ENCODE results near the gene NAV1. TPM values are rescaled to one million over a fixed set of nuclear protein-coding genes. Genes with fewer than 3 reads are reported as not detected.
"Not testable (repeated sequence)": the region's sequence is repeated elsewhere in the genome, so short reads cannot be mapped to it uniquely, and the experiment has no call there.

Gene NAV1
- total RNA-seq, 1 donor from 2014 or later = 33.8 TPM

DNA sequence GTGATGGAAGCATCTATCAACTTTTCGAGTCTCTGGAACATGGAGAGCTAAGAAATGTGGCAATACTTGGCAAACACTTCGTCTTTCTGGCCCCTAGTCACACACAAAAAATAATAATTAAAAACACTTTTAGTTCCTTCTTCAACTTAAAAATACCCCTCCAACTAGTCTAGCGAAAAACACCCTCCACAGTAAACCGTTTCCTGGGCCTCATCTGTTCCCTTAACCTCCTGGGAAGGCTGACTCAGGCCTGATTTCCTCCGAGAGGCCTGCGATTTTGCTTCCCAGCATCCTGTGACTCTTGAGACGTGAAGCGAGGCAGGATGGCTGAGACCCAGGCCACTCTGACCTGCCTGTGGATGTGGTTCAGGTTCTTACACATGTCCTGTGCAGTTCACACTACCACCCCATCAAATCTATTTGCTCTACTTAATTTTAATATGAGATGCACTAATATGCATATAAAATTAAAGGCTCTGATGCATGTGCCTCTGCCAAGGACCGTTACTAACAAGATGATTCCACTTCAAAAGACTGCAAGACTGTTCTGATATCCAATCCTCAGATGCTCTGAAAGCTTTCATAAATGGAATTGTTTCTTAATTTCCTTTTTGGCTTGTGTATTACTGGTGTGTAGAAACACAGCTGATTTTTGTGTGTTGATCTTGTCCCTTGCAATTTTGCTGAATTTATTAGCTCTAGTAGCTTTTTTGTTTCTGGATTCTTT, 3.5 kb downstream of the NAV1 start:
- no peak for DNase-seq (ENCODE audit: low spot score in 2 of 2)
- FAIRE-seq = no peak

GRCh38 chr1:201543871-201544642, 5.1 kb downstream of the NAV1 start:
- no peak for FAIRE-seq
- DNase-seq (ENCODE audit: low spot score in 2 of 2) = no peak

DNA sequence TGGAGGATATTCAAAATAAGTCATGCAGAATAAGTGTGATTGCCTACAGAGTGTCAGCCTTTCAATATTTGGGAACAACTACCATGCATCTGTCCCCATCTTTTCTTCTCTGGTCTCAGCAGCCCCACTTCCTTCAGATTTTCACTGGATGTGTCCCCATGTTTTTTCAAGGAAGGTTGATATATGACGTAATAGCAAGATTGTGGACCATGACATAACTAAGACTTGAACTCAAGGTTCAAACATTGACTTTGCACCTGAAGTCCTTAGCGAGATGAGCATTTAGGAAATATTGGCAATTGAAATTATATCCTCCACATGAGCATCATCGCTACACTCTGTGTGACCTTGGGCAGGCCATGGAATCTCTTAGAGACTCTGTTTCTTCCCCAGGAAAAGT, 5.8 kb downstream of the NAV1 start:
- DNase-seq (ENCODE audit: low spot score in 2 of 2) (no peak), FAIRE-seq (no peak)

DNA sequence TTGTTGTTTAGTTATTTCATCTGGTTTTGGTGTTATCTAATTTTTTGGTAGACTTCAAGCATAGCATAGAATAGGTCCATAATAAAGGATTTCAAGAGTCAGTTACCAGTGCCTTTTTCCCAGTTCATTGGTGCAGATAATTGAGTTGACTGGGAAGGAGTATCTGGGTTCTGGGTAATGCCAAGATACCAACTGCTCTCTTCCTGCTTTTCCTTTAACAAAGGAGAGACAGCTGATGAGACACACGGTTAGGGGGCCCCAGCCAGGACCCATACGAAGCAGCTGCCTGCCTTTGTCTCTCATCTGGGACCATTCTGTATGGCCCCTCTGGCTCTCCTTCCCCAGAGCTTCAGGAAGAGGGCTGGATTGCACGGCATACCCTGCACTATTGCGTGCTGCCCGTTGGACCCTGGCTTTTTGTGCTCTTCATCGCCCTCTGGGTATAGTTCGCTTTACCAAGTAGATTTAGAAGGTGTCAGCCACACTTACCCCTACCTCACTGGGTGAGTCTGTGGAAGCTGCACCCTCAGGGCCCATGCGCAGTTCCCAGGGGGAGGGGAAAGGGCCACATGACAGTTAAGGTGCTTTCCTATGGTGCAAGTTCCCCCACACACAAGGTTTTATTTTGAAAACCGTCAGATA, 7.0 kb downstream of the NAV1 start:
- no peak for FAIRE-seq

DNA sequence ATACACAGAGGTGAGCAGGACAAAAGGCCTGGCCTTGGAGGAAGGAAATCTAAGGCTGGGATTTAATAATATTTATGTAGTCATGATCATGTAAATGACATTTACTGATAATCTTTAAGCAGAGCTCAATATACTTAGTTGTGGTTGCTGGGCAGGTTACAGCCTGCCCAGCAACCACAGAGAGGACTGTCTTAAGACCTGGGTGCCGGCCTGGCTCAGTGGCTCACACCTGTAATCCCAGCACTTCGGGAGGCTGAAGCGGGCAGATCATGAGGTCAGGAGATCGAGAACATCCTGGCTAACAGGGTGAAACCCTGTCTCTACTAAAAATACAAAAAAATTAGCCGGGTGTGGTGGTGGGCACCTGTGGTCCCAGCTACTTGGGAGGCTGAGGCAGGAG, 10.6 kb downstream of the NAV1 start:
- DNase-seq (ENCODE audit: low spot score in 2 of 2); FAIRE-seq: not testable (repeated sequence)

More for the DNA sequence above, 7.0 kb downstream of the NAV1 start:
- DNase-seq (ENCODE audit: low spot score in 2 of 2) = no peak

- FAIRE-seq (no peak), DNase-seq (ENCODE audit: low spot score in 2 of 2) (no peak)
Observed at GRCh38 chr1:201551096-201551495, 12.2 kb downstream of the NAV1 start.

DNA sequence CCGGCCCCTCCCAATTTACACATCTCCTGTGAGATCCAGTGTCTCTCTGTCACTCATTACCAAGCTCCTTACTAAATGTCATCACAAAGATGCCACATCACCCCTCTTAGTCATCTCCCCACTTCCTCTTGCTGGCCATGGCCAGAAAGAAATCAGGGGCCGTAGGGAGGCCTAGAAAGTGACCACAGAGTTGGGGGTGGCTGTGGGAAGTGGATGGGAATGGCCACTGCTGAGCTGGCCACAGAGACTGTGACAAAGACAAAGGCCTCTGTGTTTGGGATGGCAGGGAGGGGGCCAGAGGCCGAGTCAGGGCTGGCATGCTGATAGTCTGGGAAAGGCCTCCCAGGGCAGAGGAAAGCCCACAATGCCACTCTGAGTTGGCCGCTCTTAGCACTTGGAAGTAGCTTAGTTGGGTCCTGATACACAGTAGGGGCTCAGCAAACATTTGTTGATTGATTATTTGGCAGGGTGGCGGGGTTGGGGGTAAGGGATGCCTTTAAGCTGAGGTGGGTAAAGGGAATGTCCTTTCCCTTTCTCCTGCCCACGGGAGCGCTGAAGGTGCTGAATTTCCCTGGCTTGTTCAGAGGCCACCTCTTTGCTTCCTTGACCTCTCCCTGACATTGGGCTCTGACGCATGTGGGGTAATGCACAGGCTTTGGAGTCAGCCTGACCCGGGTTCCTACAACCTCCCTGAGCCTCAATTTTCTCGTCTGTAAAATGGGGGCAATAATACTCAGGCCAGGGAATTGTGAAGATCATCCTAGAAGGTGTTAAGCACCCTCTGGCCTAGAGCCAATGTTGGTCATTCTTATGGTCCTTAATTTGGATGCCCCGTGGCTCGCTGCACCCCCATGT, 13.2 kb downstream of the NAV1 start:
- FAIRE-seq (no peak), DNase-seq (ENCODE audit: low spot score in 2 of 2) (peak; percentile 48 to 62)

- DNase-seq (ENCODE audit: low spot score in 2 of 2) (no peak), FAIRE-seq (no peak)
Observed at GRCh38 chr1:201552941-201553351, 14.0 kb downstream of the NAV1 start.

- no peak for DNase-seq (ENCODE audit: low spot score in 2 of 2)
Observed at GRCh38 chr1:201553496-201554189, 14.7 kb downstream of the NAV1 start.

GRCh38 chr1:201554190-201554600, 15.3 kb downstream of the NAV1 start:
- no peak for DNase-seq (ENCODE audit: low spot score in 2 of 2)
- FAIRE-seq = no peak

More at GRCh38 chr1:201553496-201554189, 14.7 kb downstream of the NAV1 start:
- FAIRE-seq = no peak

DNA sequence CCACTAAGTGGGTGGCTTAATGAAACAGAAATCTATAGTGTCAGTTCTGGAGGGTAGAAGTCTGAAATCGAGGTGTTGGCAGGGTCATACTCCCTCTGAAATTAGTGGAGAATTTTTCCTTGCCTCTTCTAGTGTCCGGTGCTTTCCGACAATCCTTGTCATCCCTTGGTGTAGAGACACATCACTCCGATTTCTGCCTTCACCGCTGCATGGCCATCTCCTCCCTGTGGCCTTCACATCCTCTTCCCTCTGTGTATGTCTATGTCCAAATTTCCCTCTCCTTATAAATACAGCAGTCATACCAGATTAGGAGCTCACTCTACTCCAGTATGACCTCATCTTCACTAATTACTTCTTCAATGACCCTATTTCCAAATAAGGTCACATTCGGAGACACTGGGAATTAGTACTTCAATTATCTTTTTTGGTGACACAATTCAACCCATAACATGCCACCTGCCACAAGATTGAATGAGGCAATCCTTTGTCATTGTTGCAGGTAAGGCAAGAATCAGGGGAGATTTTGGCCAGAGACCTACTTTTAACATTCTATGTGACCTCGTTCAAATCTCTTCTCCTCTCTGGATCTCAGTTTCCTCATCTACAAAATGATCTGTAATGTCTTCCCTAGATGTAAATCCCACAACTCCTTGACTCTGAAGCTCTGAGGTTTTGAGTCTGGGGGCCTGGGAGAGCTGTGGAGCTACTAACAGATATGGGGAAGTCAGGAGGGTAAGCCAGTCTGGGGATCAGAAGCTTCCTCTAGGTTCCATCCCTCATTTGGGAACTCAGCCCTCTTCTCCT, 16.1 kb downstream of the NAV1 start:
- no peak for DNase-seq (ENCODE audit: low spot score in 2 of 2)
- FAIRE-seq = no peak

DNA sequence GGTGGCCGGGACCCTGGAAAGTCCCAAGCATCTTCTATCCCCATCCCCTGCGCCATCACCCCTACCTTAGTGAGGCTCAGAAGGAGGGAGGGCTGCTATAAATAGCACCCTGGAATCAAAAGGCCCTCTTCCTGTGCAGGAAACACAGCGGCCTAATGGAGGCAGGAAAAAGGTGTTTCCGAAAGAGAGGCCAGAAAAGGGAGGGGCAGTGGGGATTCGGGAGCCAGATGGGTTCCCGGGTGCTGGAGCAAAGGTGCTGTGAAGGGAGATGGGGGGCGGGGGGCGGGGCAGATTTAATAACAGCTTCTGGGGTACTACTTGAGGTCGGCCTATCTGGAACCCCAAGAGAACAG, 16.6 kb downstream of the NAV1 start:
- no peak for FAIRE-seq
- DNase-seq (ENCODE audit: low spot score in 2 of 2) = no peak

DNA sequence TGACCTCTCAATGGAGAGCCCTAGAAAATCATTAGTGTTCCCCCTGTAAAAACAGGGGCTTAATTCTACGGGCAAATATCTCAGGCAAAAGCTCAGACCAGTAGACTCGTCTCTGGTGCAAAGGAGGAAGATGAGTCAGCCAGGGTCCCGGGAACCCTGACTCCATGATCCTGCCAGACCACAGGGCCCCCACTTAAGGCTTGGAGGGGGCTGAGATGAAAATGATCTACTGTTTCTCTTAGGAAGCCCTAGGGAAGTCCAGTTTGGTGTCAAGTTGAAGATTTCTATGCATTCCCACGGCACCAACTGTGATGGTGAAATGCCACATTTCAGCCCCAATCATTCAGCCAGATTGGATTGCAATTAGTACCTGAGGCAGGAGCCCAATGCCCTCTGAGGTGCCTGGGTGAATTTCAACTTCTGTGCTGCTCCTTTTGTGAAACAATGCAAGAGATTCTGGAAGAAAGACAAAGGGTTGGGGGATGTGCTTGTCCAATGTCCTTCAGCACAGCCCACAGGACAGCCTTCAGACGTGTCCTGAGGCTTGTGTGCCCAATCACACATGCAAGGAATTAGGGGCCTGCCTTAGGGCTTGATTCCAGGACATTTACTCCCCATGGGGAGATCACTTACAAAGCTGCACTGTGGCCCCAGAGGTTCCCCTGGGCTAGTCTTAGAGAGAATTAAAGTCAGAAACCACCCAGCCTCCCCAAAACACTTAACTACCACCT, 18.1 kb downstream of the NAV1 start:
- FAIRE-seq (no peak), DNase-seq (ENCODE audit: low spot score in 2 of 2) (no peak)

GRCh38 chr1:201557572-201557958, 18.6 kb downstream of the NAV1 start:
- DNase-seq (ENCODE audit: low spot score in 2 of 2) (no peak), FAIRE-seq (no peak)

DNA sequence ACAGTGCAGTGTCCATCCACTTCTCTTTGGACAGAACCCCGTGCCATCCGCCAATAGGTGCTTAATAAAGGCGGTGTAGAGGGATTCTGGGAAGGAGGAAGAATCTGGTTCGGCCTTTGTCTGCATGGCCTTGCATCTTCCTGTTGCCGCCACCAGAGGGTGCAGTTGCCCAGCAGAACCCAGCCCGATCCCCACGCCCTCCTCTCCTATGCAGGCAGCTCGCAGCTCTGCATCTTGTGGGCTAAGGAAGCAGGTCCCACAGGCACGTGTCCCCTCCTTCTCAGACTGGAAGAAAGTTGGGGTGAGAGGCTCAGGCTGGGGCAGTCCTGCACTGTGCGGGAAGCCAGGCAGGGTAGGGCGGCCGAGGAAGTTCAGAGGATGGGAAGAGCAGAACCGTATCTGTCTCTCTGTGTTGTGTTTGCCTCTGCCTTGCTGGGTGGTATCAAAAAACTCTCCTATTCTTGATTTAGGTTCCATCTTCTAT, 20.8 kb downstream of the NAV1 start:
- DNase-seq (ENCODE audit: low spot score in 2 of 2) (peak; percentile 47 to 81), FAIRE-seq (no peak)

GRCh38 chr1:201560328-201561194, 21.6 kb downstream of the NAV1 start:
- no peak for FAIRE-seq
- DNase-seq (ENCODE audit: low spot score in 2 of 2) = no peak

GRCh38 chr1:201561195-201561564, 22.3 kb downstream of the NAV1 start:
- no peak for DNase-seq (ENCODE audit: low spot score in 2 of 2)
- FAIRE-seq = no peak
